Psoas muscle (tissue), 8 donors: ENCODE measurements around the gene CIB1. TPM values are rescaled to one million over a fixed set of nuclear protein-coding genes. Genes with fewer than 3 reads are reported as not detected.
"Not testable (repeated sequence)": the region's sequence is repeated elsewhere in the genome, so short reads cannot be mapped to it uniquely, and the experiment has no call there.

ENCODE experiments used
- ATAC-seq, 4 donors: fragments of 200-7000 bp; cut with Tn5 transposase; one replicate each; pipeline ENCODE4 v1.9.1; 2020; ENCODE audit warnings: moderate library complexity in 3 of 4, mild to moderate bottlenecking in 2 of 4
- DNase-seq, 2 donors: peaks; one replicate each; pipeline ENCODE4 v3.0.0-alpha.2; 2020
- H3K27ac ChIP-seq: fragments of 200-600 bp; one replicate; pipeline ENCODE4 v1.8.0; 2022
- H3K27me3 ChIP-seq, 3 donors: fragments of 200-600 bp in 1 of 3; one replicate each; pipeline versions ENCODE4 v1.6.1 to v1.8.0; 2013 to 2022; ENCODE audit warnings: low read length in 2 of 3, mild to moderate bottlenecking in 2 of 3, moderate library complexity in 1 of 3; ENCODE audit not compliant: insufficient read depth in 3 of 3
- H3K36me3 ChIP-seq, 2 donors: fragments of 200-600 bp in 1 of 2; one replicate each; pipeline versions ENCODE4 v1.6.1 to v1.8.0; 2013 to 2022; ENCODE audit warnings: low read depth in 1 of 2, mild to moderate bottlenecking in 1 of 2, moderate library complexity in 1 of 2; ENCODE audit not compliant: insufficient read depth in 1 of 2
- H3K4me1 ChIP-seq: fragments of 200-600 bp; one replicate; pipeline ENCODE4 v1.8.0; 2022
- H3K4me3 ChIP-seq: fragments of 200-600 bp; one replicate; pipeline ENCODE4 v1.8.0; 2022; ENCODE audit warnings: mild to moderate bottlenecking
- H3K9me3 ChIP-seq: fragments of 200-600 bp; one replicate; pipeline ENCODE4 v1.8.0; 2022
- CTCF ChIP-seq: fragments of 200-600 bp; IDR thresholded peaks from one replicate; pipeline ENCODE4 v1.8.0; 2022; ENCODE audit warnings: antibody characterized with exemption
- WGBS, 3 donors: extraction: QIAGEN DNeasy Blood & Tissue Kit; methylation state at CpG; one replicate each; pipeline versions ENCODE4 v1.1.6 to v1.1.7; 2013; 5-methylcytosine and 5-hydroxymethylcytosine counted together
- intact Hi-C, 2 donors: fragments of 100-400 bp; cut with DNase I; formaldehyde crosslinking; loops; one replicate each; pipeline versions ENCODE4 v1.11.0 to v1.14.2; 2022
- long read RNA-seq, 2 donors: library from polyadenylated mRNA; unstranded; transcript quantifications; one replicate each; pipeline ENCODE4 v2.0.0, GENCODE V29; 2021
- polyA plus RNA-seq, 3 donors: library from polyadenylated mRNA; stranded (reverse); fragments of 200-250 nt; gene quantifications; one replicate each; pipeline ENCODE4 v1.2.3, GENCODE V29; 2013
- total RNA-seq, 4 donors: library from RNA; stranded (reverse); fragmentation: NEBNext Ultra II Directional in 2 of 4; extraction: Animal tissue kit (Norgen Biotek cat#: 25700) in 2 of 4; gene quantifications; one replicate each; pipeline versions ENCODE4 v1.2.1 to v1.2.4, GENCODE V29; 2021 to 2023
- donor health status: healthy with polysubstance abuse.
- donor health status: DM: no; HTN: no; CAD: no; lungs with moderate emphysema.
- donor health status: Bipolar disorder and iron deficiency.
- donor health status: healthy.
- donor health status: DM: yes; HTN: yes; CAD: no.
- donor health status: DM: no; HTN: no; CAD: no.
- donor health status: DM: no; HTN: no; CAD: no.
- donor health status: DM: yes; HTN: yes; CAD: no.

CIB1 gene
- total RNA-seq (10 to 100 TPM; 45.7 to 58.1 (median 56.6) TPM), polyA plus RNA-seq (100 to 1,000 TPM in 1 of 3 donors, 10 to 100 TPM in 2; 72.0 to 154 (median 96.5) TPM)
- long read RNA-seq, donor 1, transcript CIB1-201 (7 exons, 1,247 nt): major isoform, 36 of 45 reads
- long read RNA-seq, donor 1, partial matches to known transcripts: 1 of 45 reads
- long read RNA-seq, donor 1, other reads (novel, unspliced or antisense): 8 of 45 reads
- long read RNA-seq, donor 2, transcript CIB1-201 (7 exons, 1,247 nt): major isoform, 36 of 49 reads
- long read RNA-seq, donor 2, partial matches to known transcripts: 4 of 49 reads
- long read RNA-seq, donor 2, other reads (novel, unspliced or antisense): 8 of 49 reads

DNA sequence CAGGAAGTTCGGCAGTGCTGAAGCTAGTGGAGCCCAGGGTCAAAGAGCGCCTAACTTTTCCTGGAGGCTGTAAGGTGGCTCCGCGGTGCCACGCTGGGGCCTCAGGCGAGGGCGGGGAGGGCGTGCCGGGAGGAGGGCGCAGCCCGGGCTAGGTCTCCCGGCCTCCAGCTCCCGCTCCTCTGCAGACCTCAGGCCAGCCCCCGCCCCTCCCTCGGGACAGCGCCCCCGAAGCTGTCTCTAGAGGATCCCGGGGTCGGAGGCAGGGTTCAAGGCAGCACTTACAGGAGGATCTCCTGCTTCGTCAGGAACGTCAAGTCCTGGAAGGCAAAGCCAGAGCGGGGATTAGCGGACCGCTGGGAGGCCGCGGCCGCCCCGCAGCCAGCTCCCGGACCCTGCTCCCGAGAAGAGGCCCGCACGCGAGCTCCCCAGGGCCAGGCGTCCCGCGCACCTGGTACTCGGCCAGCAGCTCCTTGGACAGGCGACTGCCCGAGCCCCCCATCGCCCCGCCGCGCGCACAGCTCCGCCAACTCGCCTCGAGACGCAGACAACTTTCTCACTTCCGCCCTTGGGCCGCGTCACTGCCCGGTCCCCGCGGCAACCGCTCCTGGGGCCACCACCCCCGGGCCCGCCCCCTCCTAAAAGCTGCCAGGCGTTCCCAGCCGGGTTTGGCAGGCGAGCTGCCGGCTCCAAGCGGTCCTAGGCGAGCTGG, at the start of gene CIB1:
TSS of gene CIB1 (minus strand) at position 555 of the 709 bp plus-strand sequence. CDS start at position 499, 56 bp downstream.
- peaks cover 39% of the 10 kb centered on the region for H3K4me1 ChIP-seq
- intact Hi-C loops: no loop called here
- no peak for TF ChIP-seq CTCF
- ATAC-seq: peak; percentile 93 to 96 (median 94)
- H3K27me3 ChIP-seq: no peaks in the 10 kb centered on the region
- H3K4me3 ChIP-seq: peak within 1 kb of the TSS; percentile 86
- H3K36me3 ChIP-seq: peaks cover 7 to 57% of the 10 kb centered on the region in 2 donors
- H3K27ac ChIP-seq: peak within 1 kb of the TSS; percentile 94
- 0 to 1% (median 0%) methylated on average over 48 to 63 of the region's 63 CpGs for WGBS, 3 donors
- peak; percentile 98 to 99 for DNase-seq
- H3K9me3 ChIP-seq: no peaks in the 10 kb centered on the region

- DNase-seq, intact Hi-C loops, ATAC-seq, H3K36me3 ChIP-seq, H3K4me3 ChIP-seq, H3K9me3 ChIP-seq, H3K27me3 ChIP-seq, H3K4me1 ChIP-seq, H3K27ac ChIP-seq: not testable (repeated sequence)
- WGBS, 3 donors: 74 to 80% (median 75%) methylated on average over 6 of the region's 6 CpGs
Observed at GRCh38 chr15:90281637-90282036, 47.9 kb upstream of the CIB1 start.

- H3K27me3 ChIP-seq, H3K4me1 ChIP-seq, H3K9me3 ChIP-seq, H3K36me3 ChIP-seq, H3K4me3 ChIP-seq, H3K27ac ChIP-seq, ATAC-seq, DNase-seq, intact Hi-C loops: not testable (repeated sequence)
- WGBS, 3 donors: 80 to 94% (median 85%) methylated on average over 5 of the region's 5 CpGs
Observed at GRCh38 chr15:90280743-90281142, 47.0 kb upstream of the CIB1 start.

GRCh38 chr15:90278467-90278866, 44.7 kb upstream of the CIB1 start:
- intact Hi-C loops, H3K4me3 ChIP-seq, H3K4me1 ChIP-seq, H3K36me3 ChIP-seq, H3K27ac ChIP-seq, ATAC-seq, H3K27me3 ChIP-seq, H3K9me3 ChIP-seq, DNase-seq: not testable (repeated sequence)
- 97 to 98% (median 98%) methylated on average over 12 of the region's 12 CpGs for WGBS, 3 donors

DNA sequence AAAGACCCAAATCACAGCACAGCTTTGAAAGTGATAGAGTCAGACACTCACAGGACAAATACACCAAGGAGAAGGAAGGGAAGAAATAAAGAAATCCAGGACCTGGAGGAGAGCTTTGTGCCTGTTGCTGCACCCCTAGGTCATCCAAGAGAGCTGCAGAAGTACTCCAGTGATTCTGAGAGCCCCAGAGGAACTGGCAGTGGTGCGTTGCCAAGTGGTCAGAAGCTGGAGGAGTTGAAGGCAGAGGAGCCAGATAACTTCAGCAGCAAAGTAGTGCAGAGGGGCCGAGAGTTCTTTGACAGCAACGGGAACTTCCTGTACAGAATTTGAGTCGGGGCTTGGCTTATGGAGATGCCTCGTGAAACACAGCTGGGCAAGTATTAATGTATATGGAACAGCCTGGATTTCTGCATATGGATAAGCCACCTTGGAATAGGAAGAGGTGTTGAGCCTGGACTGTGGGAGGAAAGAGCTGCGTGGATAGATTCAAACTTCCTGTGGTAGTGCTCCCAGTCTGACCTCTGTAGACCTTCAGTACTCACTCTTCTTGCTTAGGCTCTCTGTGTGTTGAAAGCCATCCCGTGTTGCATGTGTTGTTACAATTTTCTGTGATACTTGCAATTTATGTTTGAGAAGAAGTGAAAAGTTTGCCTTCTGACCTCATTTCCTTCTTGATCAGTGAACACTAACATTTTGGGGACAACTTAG, 37.9 kb upstream of the CIB1 start:
- DNase-seq: no peak
- Histone ChIP-seq H3K4me3 (peak overlapping the region; percentile 39), H3K9me3 (no peaks in the 10 kb centered on the region), H3K36me3 (peaks cover 5 to 71% of the 10 kb centered on the region in 2 donors), H3K27ac (peak overlapping the region; percentile 85), H3K27me3 (no peaks in the 10 kb centered on the region), H3K4me1 (peaks cover 67% of the 10 kb centered on the region)
- intact Hi-C loops: no loop called here
- peak in 3 of 4 donors; percentile 27 to 55 (median 43) for ATAC-seq
- no peak for TF ChIP-seq CTCF
- WGBS, 3 donors: 36 to 57% (median 40%) methylated on average over 7 of the region's 7 CpGs
